Left lobe of liver (tissue), 2 donors: ENCODE results near the gene GP2. TPM values are rescaled to one million over a fixed set of nuclear protein-coding genes. Genes with fewer than 3 reads are reported as not detected.

Experiments
- ATAC-seq: fragments of 200-7000 bp; cut with Tn5 transposase; one replicate; pipeline ENCODE4 v1.9.1; 2020; ENCODE audit warnings: mild to moderate bottlenecking, moderate library complexity
- DNase-seq: peaks from one replicate; pipeline ENCODE4 v3.0.0-alpha.2; 2020; ENCODE audit warnings: low spot score
- total RNA-seq: library from RNA; stranded (reverse); gene quantifications from one replicate; pipeline ENCODE4 v1.2.1, GENCODE V29; 2021
- donor health status: DM: no; HTN: no; CAD: no; lungs with moderate emphysema.
- donor health status: DM: no; HTN: yes; CAD: no.

GP2 gene
- total RNA-seq, 1 donor from 2014 or later: 11.8 TPM

DNA sequence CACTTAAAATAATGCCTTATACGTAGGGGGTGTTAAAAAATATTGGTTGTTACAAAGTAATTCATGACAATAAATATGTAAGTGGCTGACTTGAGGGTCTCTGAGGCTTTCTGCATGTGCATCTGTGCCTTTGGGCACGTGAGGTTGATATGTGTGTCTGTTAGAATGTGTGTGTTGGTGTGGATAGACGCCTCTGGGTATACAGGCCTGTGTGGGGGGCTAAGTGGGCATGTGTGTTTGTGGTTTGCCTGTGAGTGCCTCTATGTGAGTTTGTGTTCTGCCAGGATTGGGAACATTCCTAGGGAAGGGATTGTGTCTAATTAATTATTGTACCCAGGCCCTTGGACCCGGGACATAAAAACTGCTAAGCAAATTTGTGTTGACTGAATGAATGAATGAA, 19.0 kb downstream of the GP2 start:
- no peak for DNase-seq
- ATAC-seq: no peak

GRCh38 chr16:20307791-20308190, 19.5 kb downstream of the GP2 start:
- DNase-seq (no peak), ATAC-seq (no peak)

- ATAC-seq (no peak), DNase-seq (no peak)
Observed at GRCh38 chr16:20307240-20307671, 20.1 kb downstream of the GP2 start.

- ATAC-seq (no peak), DNase-seq (no peak)
Observed at GRCh38 chr16:20306401-20306800, 20.9 kb downstream of the GP2 start.

GRCh38 chr16:20303012-20303411, 24.3 kb downstream of the GP2 start:
- DNase-seq (no peak), ATAC-seq (no peak)

GRCh38 chr16:20302389-20302788, 24.9 kb downstream of the GP2 start:
- ATAC-seq (no peak), DNase-seq (no peak)

- DNase-seq (no peak), ATAC-seq (no peak)
Observed at GRCh38 chr16:20301840-20302239, 25.5 kb downstream of the GP2 start.

- peak; percentile 100 for ATAC-seq
- DNase-seq: peak; percentile 61
Observed at GRCh38 chr16:20300312-20301097, 26.8 kb downstream of the GP2 start.

DNA sequence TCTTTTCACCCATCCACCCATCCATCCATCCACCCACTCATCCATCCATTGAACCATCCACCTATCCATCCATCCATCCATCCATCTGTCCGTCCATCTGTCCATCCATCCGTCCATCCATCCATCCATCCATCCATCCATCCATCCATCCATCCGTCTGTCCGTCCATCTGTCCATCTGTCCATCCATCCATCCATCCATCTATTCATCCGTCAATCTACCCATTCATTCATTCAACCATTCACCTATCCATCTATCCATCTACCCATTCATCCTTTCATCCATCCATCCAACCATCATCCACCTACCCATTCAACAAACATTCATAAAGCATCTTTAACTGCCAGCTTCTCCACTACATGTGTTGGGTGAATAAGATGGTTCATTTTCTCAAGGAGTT, 28.9 kb downstream of the GP2 start:
- ATAC-seq: no peak
- no peak for DNase-seq

GRCh38 chr16:20291208-20292206, 35.8 kb downstream of the GP2 start:
- no peak for ATAC-seq
- DNase-seq: no peak

GRCh38 chr16:20289571-20289970, 37.7 kb downstream of the GP2 start:
- no peak for ATAC-seq
- no peak for DNase-seq

- DNase-seq: no peak
- no peak for ATAC-seq
Observed at GRCh38 chr16:20285993-20286499, 41.3 kb downstream of the GP2 start.

- ATAC-seq (no peak), DNase-seq (no peak)
Observed at GRCh38 chr16:20280259-20280658, 47.1 kb downstream of the GP2 start.

DNA sequence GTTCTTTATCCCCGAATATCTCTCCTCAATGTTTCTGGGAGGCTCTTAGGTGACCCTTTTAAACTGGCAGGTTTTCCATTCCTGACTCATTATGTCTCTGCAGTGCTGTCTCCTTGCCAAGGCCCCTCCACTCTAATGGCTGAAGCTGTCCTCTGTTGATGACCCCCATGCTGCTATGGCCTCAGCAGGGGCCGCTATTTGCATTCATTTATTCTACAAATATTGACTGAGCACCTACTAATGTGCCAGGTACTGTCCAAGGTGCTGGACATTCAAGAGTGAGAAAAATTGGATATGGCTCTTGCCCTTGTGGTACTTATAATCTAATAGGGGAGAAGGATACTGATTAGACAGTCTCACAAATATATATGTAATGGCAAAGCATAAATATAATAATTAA, 55.4 kb downstream of the GP2 start:
- DNase-seq (no peak), ATAC-seq (no peak)

DNA sequence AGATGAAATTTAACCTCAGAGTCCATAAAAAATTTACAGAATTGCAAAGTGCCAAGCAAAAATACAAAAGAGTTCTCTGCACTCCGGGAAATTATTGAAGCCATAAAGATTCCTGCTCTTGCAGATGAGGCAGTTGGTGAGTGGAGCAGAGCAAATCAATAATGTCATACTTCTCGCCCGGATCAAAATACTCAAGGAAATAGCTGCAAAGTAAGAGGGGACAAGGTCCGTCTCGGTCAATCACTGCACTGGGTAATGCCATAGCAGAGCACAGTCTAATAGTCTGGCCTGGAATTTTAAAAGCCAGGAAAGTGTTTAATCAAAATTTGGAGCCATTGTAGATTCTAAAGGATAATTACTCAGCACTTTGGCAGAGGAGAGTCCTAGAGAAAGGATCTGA, 58.9 kb downstream of the GP2 start:
- ATAC-seq (no peak), DNase-seq (no peak)

GRCh38 chr16:20265019-20265418, 62.3 kb downstream of the GP2 start:
- ATAC-seq (no peak), DNase-seq (no peak)

- no peak for ATAC-seq
Observed at GRCh38 chr16:20263138-20263855, 64.0 kb downstream of the GP2 start.

GRCh38 chr16:20262248-20262647, 65.1 kb downstream of the GP2 start:
- DNase-seq (no peak), ATAC-seq (no peak)

More at GRCh38 chr16:20263138-20263855, 64.0 kb downstream of the GP2 start:
- no peak for DNase-seq

DNA sequence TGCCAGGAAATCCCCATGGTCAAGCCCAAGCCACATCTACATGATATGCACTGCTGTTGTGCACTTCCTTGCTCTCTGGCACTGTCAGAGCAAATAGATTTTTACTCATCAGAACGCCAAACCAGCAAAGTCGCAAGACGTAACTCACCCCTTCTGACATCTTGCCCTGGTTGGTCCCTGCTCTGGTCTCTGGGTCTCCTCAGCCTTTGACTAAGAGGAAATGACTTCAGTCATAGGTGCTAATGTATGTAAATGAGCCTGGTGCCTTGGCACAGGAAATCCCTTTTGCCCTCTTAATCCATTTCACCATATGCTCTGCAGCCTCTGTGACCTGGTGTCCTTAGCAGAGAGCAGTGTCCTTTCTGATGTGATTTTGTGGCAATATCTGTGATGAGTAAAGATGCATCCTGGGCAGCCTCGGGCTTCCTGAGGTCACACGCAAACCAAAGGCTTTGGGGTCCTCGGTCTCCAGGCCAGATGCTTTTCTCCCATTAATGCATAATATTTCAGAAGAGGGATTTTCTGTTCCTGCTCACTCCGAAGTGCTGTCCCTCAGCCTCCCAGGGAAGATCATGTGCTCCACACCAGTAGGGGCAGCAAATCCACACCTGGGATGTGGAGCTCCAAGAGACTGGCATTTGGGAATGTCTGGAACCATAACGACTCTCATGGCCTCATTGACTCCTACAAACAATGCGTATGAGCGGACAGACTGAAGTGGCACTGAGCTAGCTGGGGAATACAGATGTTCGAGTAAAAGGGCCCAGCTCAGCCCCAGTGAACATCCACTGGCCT, 66.9 kb downstream of the GP2 start:
- DNase-seq (no peak), ATAC-seq (no peak)
